ENCODE measurements around the gene CDPF1. TPM values are rescaled to one million over a fixed set of nuclear protein-coding genes. Genes with fewer than 3 reads are reported as not detected.

Gene CDPF1
- polyA plus RNA-seq, 1 donor (not counting 4 experiments of a cell fraction or from before 2014, with no cell fraction given) = 5.9 TPM

DNA sequence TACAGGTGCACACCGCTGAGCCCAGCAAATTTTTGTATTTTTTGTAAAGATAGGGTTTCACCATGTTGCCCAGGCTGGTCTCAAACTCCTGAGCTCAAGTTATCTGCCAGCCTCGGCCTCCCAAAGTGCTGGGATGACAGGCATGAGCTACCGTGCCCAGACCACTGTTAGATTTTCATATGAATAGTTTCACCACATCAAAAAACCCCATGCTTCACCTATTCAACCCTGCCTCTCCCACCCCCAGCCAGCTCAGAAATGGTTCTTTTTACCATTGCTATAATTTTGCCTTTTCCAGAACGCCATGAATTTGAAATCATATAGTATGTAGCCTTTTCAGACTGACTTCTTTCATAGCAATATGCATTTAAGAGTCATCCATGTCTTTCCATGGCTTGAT is 37.9 kb downstream of the CDPF1 start:
- Histone ChIP-seq H3K27ac (ENCODE audit: control insufficient read depth, insufficient read depth, low read length) (no peak overlapping the region), H2AFZ (ENCODE audit: control insufficient read depth, low read length) (no peak overlapping the region), H3K9ac (ENCODE audit: control insufficient read depth, extremely low read depth, insufficient read depth, low read length) (no peak overlapping the region), H3K4me3 (ENCODE audit: control insufficient read depth in 2 of 3, extremely low read depth in 1 of 3, insufficient read depth in 2 of 3, low read depth in 1 of 3, low read length in 3 of 3) (no peak overlapping the region), H3K9me1 (ENCODE audit: control insufficient read depth, extremely low read depth, insufficient read depth, low read length) (no peaks in the 10 kb centered on the region), H3K4me1 (ENCODE audit: control insufficient read depth, extremely low read depth, insufficient read depth, low read length) (no peaks in the 10 kb centered on the region), H3K27me3 (ENCODE audit: control insufficient read depth, extremely low read depth, insufficient read depth, low read length) (no peaks in the 10 kb centered on the region), H3K4me2 (ENCODE audit: control insufficient read depth, extremely low read depth, insufficient read depth, low read depth, low read length) (no peak overlapping the region), H3K36me3 (ENCODE audit: control insufficient read depth in 2 of 2, extremely low read depth in 1 of 2, insufficient read depth in 2 of 2, low read length in 2 of 2) (peaks cover 0 to 5% of the 10 kb centered on the region in 2 experiments), H4K20me1 (ENCODE audit: control insufficient read depth, extremely low read depth, insufficient read depth, low read length) (no peaks in the 10 kb centered on the region), H3K9me3 (ENCODE audit: control insufficient read depth, low read depth, low read length) (peaks cover 3% of the 10 kb centered on the region), H3K79me2 (ENCODE audit: control insufficient read depth, insufficient read depth, low read length) (no peaks in the 10 kb centered on the region)
- TF ChIP-seq EZH2 (IDR thresholded peaks at IDR 0.05; ENCODE audit: low read length) = no peak
- TF ChIP-seq, protein P1, sequence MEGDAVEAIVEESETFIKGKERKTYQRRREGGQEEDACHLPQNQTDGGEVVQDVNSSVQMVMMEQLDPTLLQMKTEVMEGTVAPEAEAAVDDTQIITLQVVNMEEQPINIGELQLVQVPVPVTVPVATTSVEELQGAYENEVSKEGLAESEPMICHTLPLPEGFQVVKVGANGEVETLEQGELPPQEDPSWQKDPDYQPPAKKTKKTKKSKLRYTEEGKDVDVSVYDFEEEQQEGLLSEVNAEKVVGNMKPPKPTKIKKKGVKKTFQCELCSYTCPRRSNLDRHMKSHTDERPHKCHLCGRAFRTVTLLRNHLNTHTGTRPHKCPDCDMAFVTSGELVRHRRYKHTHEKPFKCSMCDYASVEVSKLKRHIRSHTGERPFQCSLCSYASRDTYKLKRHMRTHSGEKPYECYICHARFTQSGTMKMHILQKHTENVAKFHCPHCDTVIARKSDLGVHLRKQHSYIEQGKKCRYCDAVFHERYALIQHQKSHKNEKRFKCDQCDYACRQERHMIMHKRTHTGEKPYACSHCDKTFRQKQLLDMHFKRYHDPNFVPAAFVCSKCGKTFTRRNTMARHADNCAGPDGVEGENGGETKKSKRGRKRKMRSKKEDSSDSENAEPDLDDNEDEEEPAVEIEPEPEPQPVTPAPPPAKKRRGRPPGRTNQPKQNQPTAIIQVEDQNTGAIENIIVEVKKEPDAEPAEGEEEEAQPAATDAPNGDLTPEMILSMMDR (optimal IDR thresholded peaks at IDR 0.05 in 1 of 3, IDR thresholded peaks at IDR 0.05 in 1 of 3, conservative IDR thresholded peaks at IDR 0.05 in 1 of 3; ENCODE audit: extremely low read depth in 1 of 3, insufficient read depth in 2 of 3, low read length in 3 of 3) = no peak
- dilution Hi-C loops (cut with MboI; ENCODE audit: extremely low pct_ligation_motif_present, low sequenced_read_pairs) = no loop called here
- no peak for DNase-seq (ENCODE audit: low read depth, low spot score)
- no peak for FAIRE-seq

DNA sequence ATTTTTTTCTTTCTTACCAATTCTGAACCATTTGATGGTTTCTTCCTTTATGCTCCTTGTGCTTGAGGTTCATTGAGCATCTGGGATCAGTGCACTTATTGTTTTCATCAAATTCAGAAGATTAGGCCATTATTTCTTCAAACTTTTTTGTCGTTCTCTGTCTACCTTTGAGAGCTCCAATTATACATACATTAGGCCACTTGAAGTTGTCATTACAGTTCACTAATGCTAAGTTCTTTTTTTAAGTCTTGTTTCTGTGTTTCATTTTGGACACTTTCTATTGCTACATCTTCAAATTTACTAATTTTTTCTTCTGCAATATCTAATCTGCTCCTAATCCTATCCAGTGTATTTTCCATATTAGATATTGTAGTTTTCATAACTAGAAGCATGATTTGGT is 40.8 kb downstream of the CDPF1 start:
- DNase-seq (ENCODE audit: low read depth, low spot score) = no peak
- Histone ChIP-seq H3K4me1 (ENCODE audit: control insufficient read depth, extremely low read depth, insufficient read depth, low read length) (no peaks in the 10 kb centered on the region), H3K4me3 (ENCODE audit: control insufficient read depth in 2 of 3, extremely low read depth in 1 of 3, insufficient read depth in 2 of 3, low read depth in 1 of 3, low read length in 3 of 3) (no peak overlapping the region), H3K79me2 (ENCODE audit: control insufficient read depth, insufficient read depth, low read length) (no peaks in the 10 kb centered on the region), H2AFZ (ENCODE audit: control insufficient read depth, low read length) (no peak overlapping the region), H3K27ac (ENCODE audit: control insufficient read depth, insufficient read depth, low read length) (no peak overlapping the region), H3K27me3 (ENCODE audit: control insufficient read depth, extremely low read depth, insufficient read depth, low read length) (no peaks in the 10 kb centered on the region), H3K36me3 (ENCODE audit: control insufficient read depth in 2 of 2, extremely low read depth in 1 of 2, insufficient read depth in 2 of 2, low read length in 2 of 2) (peaks cover 0 to 2% of the 10 kb centered on the region in 2 experiments), H4K20me1 (ENCODE audit: control insufficient read depth, extremely low read depth, insufficient read depth, low read length) (no peaks in the 10 kb centered on the region), H3K9me1 (ENCODE audit: control insufficient read depth, extremely low read depth, insufficient read depth, low read length) (no peaks in the 10 kb centered on the region), H3K9me3 (ENCODE audit: control insufficient read depth, low read depth, low read length) (peaks cover 3% of the 10 kb centered on the region), H3K9ac (ENCODE audit: control insufficient read depth, extremely low read depth, insufficient read depth, low read length) (no peak overlapping the region), H3K4me2 (ENCODE audit: control insufficient read depth, extremely low read depth, insufficient read depth, low read depth, low read length) (no peak overlapping the region)
- FAIRE-seq = no peak
- TF ChIP-seq EZH2 (IDR thresholded peaks at IDR 0.05; ENCODE audit: low read length) = no peak
- TF ChIP-seq, protein P1 (optimal IDR thresholded peaks at IDR 0.05 in 1 of 3, IDR thresholded peaks at IDR 0.05 in 1 of 3, conservative IDR thresholded peaks at IDR 0.05 in 1 of 3; ENCODE audit: extremely low read depth in 1 of 3, insufficient read depth in 2 of 3, low read length in 3 of 3) = no peak
- dilution Hi-C loops (cut with MboI; ENCODE audit: extremely low pct_ligation_motif_present, low sequenced_read_pairs) = no loop called here

Measured in keratinocyte (primary cell).